HG02798 (cell line): ENCODE measurements around the gene ATP5ME.
"Not testable (repeated sequence)": the region's sequence is repeated elsewhere in the genome, so short reads cannot be mapped to it uniquely, and the experiment has no call there.

ENCODE experiments used
- ATAC-seq: cut with Tn5 transposase; IDR thresholded peaks from one replicate; pipeline ENCODE4 v1.9.1; 2021; ENCODE audit warnings: mild to moderate bottlenecking; ENCODE audit not compliant: unreplicated experiment, poor library complexity

Gene ATP5ME

GRCh38 chr4:705278-706082 lies 31.4 kb upstream of the ATP5ME start, which contains the start of gene PCGF3:
Gene PCGF3 (plus strand): TSS chr4:705832. CDS start chr4:733681, 27,849 bp downstream.
- ATAC-seq: peak; percentile 93

GRCh38 chr4:704971-705277 lies 30.8 kb upstream of the ATP5ME start:
- ATAC-seq: no peak

- no peak for ATAC-seq
These were observed 30.3 kb upstream of the ATP5ME start for GRCh38 chr4:704198-704891.

- ATAC-seq: no peak
These were observed 29.5 kb upstream of the ATP5ME start for GRCh38 chr4:703336-704197.

- ATAC-seq: no peak
These were observed 28.6 kb upstream of the ATP5ME start for GRCh38 chr4:702618-703048.

GRCh38 chr4:700587-701264 lies 26.6 kb upstream of the ATP5ME start:
- ATAC-seq: no peak

GRCh38 chr4:699816-700580 lies 25.9 kb upstream of the ATP5ME start:
- ATAC-seq: no peak

GRCh38 chr4:694341-694940 lies 20.4 kb upstream of the ATP5ME start:
- not testable (repeated sequence) for ATAC-seq

- ATAC-seq: no peak
These were observed 18.9 kb upstream of the ATP5ME start for GRCh38 chr4:692771-693554.

- ATAC-seq: no peak
These were observed 15.6 kb upstream of the ATP5ME start for GRCh38 chr4:689723-690122.

- ATAC-seq: no peak
These were observed 15.0 kb upstream of the ATP5ME start, which contains the start of gene SLC49A3 for GRCh38 chr4:688854-689681. Gene SLC49A3 (minus strand): TSS chr4:689151. CDS start chr4:689127, 24 bp downstream.

GRCh38 chr4:687971-688853 lies 14.1 kb upstream of the ATP5ME start:
- ATAC-seq: no peak

GRCh38 chr4:687048-687970 lies 13.2 kb upstream of the ATP5ME start:
- no peak for ATAC-seq

- no peak for ATAC-seq
These were observed 12.5 kb upstream of the ATP5ME start for GRCh38 chr4:686413-687040.
